Putamen (tissue), 1 donor: ENCODE results near the gene RAB4B.
"Not testable (repeated sequence)": the region's sequence is repeated elsewhere in the genome, so short reads cannot be mapped to it uniquely, and the experiment has no call there.

ENCODE experiments used
- DNase-seq: peaks from one replicate; pipeline ENCODE4 v3.0.0-alpha.2; 2016; ENCODE audit warnings: low spot score

Gene RAB4B

DNA sequence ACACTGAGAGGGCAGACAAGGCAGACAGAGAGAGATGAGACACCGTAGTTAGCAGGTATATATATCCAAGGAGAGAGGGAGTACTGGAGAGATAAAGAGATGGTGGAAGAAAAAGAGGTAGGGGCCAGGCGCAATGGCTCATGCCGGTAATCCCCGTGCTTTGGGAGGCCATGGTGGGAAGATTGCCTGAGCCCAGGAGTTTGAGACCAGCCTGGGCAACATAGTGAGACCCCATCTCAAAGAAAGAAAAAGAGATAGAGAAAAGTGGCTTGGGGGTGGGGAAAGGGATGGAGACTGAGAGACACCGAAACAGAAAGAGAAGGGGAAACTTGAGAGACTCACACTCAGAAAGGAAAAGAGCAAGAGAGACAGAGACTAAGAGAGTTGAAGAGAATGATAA, 2.5 kb downstream of the RAB4B start:
- no peak for DNase-seq

DNA sequence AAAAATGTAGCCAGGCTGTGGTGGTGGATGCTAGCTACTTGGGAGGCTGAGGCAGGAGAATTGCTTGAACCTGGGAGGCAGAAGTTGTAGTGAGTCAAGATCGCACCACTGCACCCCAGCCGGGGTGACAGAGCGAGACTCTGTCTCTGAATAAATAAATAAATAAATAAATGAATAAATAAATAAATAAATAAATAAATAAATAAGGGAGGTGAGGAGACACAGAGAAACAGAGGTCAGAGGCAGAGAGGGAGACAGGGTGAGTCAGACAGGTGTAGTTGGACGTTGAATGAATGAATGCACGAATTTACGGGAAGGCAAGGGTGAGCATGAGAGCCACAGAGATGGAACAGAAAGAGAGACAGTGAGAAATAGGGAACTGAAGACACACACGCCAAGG, 3.1 kb downstream of the RAB4B start:
- DNase-seq, result no peak

DNA sequence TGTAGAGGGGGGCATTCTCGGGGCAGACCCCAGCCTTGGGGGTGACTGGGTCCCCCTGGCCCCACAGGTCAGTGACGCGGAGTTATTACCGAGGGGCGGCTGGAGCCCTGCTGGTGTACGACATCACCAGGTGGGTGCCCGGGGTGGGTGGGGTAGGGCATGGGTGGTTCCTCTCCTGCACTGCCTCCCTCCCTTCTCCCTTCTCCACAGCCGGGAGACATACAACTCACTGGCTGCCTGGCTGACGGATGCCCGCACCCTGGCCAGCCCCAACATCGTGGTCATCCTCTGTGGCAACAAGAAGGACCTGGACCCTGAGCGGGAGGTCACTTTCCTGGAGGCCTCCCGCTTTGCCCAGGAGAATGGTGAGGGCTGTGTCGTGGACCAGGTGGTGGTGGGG, 5.7 kb downstream of the RAB4B start:
- DNase-seq, result no peak

DNA sequence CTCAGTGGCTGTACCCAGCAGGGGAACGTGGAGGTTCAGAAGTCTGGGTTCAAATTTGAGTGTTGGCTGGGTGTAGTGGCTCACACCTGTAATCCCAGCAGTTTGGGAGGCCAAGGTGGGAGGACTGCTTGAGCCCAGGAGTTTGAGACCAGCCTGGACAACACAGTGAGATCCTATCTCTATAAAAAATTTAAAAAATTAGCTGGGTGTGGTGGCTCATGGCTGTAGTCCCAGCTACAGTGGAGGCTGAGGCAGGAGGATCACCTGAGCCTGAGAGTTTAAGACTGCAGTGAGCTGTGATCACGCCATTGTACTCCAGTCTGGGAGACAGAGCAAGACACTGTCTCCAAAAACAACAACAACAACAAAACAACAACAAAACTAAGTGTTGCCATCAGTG, 6.1 kb downstream of the RAB4B start:
- not testable (repeated sequence) for DNase-seq

DNA sequence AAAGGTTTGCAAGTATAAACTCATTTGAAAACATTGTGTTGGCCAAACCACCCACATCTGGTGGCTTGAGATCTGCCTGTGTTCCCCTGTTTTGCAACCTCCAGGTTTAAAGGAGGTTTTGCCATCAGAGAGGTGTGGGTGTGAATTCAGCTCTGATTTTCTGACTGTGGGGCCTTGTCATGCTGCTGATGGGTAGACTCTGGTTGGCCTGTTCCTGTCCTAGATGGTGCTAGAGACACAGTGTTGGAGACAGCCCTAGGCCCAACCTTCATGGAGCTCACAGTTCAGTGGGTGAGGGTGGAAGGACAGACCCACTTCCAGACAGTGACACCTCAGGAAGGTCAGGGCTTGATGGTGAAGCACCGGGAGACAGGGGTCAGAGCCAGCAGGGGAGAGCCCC, 7.5 kb downstream of the RAB4B start:
- no peak for DNase-seq

DNA sequence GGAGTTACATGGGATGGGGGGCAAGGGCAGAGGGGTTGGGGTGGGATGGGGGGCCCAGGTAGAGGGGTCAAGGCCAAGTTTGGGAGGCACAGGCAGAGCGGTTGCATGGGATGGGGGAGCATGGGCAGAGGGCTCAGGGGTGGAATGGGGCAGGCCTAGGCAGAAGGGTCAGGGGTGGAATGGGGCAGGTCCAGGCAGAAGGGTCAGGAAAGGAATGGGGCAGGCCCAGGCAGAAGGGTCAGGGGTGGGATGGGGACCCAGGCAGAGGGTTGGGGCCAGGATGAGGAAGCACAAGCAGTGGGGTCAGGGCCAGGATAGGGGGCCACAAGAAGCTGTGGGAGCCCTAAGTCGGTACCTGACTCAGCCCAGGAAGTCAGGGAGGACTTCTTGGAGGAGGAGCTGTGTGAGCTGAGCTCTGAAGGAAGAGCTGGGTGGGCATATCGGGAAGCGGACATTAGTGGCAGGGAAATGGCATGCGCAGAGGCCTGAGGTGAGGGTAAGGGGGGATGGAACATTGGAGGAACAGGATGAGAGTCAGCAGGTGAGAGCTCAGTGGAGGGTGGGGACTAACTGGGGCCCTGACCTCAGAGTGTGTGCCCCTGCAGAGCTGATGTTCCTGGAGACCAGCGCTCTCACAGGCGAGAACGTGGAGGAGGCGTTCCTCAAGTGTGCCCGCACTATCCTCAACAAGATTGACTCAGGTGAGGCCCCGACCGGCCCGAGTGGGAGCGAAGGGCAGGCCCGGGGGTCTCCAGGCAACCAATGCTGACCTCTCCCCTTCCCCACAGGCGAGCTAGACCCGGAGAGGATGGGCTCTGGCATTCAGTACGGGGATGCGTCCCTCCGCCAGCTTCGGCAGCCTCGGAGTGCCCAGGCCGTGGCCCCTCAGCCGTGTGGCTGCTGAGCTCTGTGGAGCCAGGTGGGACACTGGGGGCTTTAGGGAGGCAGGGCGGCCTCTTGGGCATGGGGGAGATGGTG, 8.3 kb downstream of the RAB4B start:
- DNase-seq, result no peak

DNA sequence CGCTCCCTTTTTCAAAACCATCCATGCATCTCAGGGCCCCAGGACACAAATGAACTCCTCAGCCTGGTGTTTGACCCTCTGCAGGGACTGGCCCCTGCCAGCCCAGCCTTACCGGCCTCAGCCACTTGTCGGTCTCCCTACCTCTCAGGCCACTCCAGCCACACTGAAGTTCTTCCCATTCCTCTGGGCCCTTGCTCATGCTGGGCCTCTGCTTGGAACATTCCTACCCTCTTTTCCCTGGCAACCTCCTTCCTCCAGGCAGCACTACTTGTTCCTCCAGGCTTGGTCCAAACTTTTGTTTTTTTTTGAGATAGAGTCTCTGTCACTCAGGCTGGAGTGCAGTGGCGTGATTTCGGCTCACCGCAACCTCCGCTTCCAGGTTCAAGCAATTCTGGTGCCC, 13.3 kb downstream of the RAB4B start:
- no peak for DNase-seq

DNA sequence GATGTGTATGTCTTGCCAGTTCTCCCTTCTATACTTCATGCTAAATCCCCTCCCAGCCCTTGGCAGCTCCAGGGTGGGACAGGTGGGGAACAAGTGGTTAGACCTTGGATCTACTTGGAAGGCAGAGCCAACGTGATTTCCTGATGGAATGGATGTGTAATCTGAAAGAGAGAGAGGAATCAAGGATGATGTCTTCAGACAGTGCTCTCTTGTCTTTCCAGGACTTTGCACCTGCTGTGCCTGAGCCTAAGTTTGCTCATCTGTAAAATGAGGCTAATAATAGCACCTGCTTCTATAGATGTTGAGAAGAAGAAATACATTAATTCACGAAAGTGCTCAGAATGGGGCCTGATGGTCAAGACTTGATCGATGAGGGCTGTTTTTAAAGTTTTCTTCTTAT, 13.9 kb downstream of the RAB4B start:
- no peak for DNase-seq

DNA sequence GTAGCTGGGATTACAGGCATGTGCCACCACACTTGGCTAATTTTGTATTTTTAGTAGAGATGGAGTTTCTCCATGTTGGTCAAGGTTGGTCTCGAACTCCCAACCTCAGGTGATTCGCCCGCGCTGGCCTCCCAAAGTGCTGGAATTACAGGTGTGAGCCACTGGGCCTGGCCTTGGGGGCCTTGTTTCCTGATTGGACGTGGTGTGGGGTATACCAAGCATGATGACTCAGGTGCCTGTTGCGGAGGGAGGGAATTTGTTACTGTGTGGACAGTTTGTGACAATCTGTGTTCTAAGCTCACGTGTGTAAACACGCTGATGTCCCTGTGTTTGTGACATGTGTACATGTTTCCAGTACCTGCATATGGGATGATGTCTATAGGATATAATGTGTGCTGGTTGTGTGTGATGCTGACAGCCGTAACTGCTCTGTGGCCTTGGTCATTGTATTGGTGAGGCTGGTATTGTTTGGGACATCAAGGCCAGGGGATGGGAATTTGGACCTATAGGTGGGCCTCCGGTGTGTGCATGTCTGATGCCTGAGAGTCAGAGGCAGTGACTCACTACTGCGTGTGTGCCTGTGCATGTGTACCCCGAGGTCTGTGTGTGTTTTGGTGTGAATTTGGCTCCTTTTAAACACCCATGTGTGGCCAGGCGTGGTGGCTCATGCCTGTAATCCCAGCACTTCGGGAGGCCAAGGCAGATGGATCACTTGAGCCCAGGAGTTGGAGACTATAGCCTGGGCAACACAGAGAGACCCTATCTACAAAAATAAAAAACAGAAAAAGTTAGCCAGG, 19.3 kb downstream of the RAB4B start:
- DNase-seq, result no peak

DNA sequence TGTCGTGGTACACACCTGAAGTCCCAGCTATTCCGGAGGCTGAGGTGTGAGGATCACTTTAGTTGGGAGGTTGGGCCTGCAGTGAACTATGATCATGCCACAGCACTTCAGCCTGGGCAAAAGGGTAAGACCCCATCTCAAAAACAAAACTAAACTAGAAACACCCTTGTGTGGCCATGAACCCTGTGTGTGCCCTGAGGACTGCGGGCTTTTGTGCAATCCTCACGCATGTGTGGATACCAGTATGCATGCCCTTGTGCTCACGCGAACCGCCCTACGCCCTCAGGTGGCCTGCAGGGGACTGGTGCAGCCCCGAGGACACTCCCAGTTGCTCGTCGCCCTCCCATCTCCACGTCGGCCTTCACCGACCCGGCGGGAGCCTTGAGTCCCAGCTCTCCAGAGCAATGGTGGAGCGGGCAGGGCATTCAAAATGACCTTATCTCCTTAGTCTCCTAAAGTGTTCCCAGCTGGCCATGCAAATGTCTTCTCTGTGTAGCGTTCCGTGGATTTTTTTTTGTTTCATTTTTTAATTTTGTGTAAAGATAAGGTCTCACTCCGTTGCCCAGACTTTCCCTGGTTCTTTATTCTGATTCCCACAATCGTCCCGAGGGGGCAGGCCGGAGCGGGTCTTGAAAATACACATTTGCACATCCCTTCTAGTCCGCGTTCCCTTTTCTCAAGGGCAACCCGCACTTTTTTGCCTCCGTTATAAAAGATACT, 20.1 kb downstream of the RAB4B start:
- no peak for DNase-seq

DNA sequence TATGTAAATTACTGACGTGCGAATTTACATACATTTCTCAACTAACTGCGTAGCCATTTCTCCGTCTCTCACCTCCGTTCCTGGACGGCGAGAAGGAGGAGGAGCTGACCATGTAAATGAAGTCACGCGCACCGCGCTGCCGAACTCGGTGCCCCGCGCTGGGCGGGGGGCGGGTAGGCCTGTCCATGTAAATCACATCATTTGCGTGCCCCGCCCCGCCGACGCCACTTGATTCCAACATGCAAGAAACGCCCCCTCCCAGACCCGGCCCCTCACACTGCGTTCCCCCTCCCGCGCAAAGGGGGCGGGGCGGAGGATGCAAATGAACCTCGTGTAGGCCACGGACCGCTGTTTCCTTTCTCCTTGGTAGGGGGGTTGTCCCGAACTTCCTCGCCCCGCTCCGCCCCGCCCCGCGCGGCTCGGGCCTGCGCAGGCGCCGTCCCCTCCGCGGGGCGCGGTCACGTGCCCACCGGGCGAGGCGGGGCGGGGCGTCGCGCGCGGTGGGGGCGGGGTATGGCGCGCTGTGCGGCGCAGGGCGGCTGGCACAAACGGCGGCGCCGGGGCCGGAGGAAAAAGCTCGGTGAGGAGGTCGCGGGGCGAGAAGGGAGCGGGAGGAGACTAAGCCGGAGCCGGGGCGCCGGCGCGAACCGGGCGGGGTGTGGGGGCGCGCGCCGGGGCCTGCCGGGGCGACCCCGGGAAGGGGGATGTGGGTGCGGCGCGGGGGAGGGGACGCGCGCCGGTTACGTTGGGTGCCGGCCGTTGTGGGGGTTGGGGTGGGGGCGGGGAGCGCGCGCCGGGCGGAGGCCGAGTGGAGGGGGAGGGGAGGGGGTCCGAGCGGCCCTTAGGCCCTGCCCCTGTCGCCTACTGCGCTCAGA, 20.9 kb downstream of the RAB4B start, which contains the start of gene EGLN2:
Gene EGLN2, plus strand, starts transcription at position 509 of the 875 bp plus-strand sequence. CDS start 1,382 bp downstream, outside the sequence.
- DNase-seq, result peak; percentile 100

DNA sequence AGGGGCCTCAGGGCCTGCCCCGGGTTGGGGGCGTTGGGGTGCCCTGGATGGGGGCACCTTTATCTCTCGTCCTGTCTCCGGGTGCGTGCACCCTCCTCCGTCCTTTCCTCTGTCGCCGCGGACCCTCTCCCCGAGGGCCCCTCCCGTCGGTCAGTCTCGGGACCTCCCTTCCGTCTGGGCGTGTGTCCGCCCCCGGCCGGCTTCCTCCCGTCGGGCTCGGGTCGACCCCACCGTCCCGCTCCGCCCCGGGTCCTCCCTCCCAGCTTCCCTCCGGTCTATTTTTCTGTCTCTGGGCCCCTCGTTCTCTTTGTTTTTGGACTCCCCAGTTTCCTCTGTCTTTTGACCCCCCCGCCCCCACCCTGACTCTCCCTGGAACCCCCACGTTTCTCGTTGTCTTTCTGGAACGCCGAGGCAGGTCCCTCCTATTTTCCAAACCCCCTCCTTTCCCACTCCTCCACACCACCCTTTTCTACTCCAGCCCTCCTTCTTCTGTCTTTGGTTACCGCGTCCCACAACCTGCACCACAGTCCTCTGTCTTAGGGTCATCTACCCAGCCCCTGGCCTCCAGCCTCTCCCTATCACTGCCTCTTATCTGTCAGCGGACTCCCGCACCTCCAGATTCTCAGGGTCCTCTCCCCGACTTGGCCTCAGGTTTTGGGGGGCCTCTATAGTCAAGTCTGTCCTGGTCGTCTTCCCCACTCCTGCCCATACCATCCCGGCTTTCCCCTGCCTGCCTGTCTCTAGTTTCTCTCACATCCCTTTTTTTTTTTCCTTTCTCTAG, 21.7 kb downstream of the RAB4B start:
- no peak for DNase-seq

DNA sequence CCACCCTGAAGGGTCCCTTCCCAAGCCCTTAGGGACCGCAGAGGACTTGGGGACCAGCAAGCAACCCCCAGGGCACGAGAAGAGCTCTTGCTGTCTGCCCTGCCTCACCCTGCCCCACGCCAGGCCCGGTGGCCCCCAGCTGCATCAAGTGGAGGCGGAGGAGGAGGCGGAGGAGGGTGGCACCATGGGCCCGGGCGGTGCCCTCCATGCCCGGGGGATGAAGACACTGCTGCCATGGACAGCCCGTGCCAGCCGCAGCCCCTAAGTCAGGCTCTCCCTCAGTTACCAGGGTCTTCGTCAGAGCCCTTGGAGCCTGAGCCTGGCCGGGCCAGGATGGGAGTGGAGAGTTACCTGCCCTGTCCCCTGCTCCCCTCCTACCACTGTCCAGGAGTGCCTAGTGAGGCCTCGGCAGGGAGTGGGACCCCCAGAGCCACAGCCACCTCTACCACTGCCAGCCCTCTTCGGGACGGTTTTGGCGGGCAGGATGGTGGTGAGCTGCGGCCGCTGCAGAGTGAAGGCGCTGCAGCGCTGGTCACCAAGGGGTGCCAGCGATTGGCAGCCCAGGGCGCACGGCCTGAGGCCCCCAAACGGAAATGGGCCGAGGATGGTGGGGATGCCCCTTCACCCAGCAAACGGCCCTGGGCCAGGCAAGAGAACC, 22.4 kb downstream of the RAB4B start:
- DNase-seq, result no peak

DNA sequence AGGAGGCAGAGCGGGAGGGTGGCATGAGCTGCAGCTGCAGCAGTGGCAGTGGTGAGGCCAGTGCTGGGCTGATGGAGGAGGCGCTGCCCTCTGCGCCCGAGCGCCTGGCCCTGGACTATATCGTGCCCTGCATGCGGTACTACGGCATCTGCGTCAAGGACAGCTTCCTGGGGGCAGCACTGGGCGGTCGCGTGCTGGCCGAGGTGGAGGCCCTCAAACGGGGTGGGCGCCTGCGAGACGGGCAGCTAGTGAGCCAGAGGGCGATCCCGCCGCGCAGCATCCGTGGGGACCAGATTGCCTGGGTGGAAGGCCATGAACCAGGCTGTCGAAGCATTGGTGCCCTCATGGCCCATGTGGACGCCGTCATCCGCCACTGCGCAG, 22.9 kb downstream of the RAB4B start:
- no peak for DNase-seq

DNA sequence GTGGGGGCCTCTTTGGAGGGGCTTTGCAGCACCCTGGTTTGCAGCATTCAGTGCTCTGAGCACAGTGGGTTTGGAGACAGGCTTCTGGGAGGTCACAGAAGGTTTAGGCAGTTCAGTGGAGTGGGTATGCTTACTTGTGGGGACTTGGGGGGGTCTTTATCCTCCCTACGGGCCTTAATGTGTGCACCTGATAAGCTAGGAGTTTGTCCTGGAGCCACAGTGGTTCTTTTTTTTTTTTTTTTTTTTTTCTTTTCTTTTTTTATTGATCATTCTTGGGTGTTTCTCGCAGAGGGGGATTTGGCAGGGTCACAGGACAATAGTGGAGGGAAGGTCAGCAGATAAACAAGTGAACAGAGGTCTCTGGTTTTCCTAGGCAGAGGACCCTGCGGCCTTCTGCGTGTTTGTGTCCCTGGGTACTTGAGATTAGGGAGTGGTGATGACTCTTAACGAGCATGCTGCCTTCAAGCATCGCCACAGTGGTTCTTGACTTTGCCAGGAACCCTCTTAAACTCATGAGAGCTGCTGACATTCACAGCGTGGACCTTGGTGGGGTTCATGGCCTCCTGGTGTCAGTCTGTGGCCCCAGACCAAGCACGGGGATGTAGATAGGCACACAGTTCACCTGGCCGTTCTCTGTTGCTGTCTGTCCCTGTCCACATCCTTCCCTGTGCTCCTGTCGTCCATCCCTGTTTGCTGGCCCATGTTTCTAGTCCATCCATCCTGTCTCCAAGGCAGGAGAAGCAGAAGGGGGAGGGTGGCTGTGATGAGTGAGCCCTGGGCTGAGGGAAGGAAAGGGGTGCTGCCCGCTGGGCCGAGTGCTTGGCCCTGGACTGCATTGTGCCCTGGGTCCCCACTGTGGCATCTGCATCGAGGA, 23.6 kb downstream of the RAB4B start:
- no peak for DNase-seq

DNA sequence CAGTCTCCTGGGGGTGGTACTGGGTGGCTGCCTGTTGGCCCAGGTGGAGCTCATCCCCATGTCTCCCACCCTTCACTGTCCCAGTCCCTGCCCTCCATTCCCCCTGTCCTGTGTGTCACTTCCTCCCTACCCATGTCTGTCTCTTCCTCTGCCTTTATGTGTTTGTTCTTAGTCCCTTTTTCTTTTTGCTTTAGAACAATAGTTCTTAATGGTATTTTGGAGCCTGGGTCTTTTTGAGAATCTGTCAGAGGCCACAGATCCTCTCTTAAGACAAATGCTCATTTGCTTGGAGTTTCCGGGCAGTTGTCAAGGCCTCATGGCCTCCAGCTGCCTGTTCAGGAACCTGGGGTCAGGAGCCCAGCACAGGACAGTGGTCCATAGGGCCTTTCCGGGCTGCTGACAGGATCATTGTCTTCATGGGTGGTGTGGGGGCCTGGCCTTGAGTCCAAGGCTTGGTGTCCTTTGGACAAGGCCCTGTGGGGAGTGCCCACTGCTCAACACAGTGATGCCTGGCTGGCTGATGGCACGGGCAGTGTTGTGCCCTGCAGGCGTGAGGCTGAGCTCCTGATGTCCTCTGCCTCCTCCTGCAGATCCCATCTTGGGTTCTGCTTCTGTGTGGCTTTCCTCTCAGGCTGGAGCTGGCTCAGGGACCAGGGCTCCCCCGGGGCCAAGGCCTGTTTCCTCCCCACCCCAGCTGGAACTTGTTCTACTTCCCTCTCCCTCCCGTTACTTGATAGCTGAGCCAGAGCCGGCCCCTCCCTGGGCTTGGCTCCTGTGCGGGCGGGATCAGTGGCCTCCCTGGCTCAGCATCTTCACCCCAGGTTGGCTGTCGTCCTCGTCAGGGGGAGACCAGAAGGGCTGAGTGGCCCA, 24.5 kb downstream of the RAB4B start:
- no peak for DNase-seq

DNA sequence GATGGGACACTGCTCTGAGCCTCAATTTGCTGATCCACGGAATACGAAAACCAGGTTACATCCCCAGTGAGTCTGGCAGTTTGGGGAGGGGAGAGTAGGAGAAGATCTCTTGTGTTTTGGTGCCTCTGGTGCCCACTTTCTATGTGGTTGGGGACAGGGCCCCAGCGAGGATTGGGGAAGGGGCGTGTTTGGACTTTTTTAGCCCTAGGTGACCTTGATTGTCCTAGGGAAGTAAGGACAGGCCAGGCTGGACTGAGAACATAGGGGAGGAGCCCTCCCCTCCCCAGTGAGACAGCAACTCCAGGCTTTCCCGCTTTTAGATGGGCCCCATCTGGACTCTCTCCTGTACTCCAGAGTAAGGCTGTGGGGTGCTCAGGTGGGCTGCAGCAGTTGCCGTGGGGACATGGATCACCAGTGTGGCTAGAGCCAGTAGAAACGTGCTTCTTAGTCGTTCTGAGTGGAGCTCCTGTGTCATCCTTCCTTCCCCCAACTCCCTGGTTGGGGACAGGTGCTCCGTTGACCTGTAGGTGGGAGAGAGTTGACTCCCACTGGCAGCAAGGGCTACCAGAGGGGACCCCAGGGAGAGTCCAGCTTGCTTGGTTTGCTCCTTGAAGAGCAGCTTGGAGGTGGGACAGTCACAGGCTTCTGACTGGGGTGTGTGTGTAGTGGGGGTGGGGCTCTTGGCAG, 25.3 kb downstream of the RAB4B start:
- DNase-seq, result no peak
